NT2/D1 (cell line): ENCODE data around the gene GLO1.

Experiments used
- DNase-seq: peaks from one replicate; pipeline ENCODE4 v3.0.0-alpha.2; 2011; ENCODE audit warnings: low read depth, low spot score
- H3K27me3 ChIP-seq: 2 replicates; pipeline ENCODE4 v1.6.0; 2011; ENCODE audit warnings: mild to moderate bottlenecking; ENCODE audit not compliant: insufficient read length, insufficient read depth
- H3K36me3 ChIP-seq: 2 replicates; pipeline ENCODE4 v1.6.1; 2011; ENCODE audit warnings: mild to moderate bottlenecking, low read length, mixed read lengths; ENCODE audit not compliant: insufficient read depth, insufficient read length
- H3K4me1 ChIP-seq: 2 replicates; pipeline ENCODE4 v1.5.1; 2011; ENCODE audit not compliant: insufficient read depth, insufficient read length
- H3K4me3 ChIP-seq: 2 replicates; pipeline ENCODE4 v1.5.1; 2011; ENCODE audit warnings: low read depth; ENCODE audit not compliant: insufficient read length
- H3K9ac ChIP-seq: 2 replicates; pipeline ENCODE4 v1.6.0; 2011; ENCODE audit warnings: low read depth; ENCODE audit not compliant: insufficient read length
- H3K9me3 ChIP-seq: 2 replicates; pipeline ENCODE4 v1.5.1; 2011; ENCODE audit warnings: mild to moderate bottlenecking, low read length; ENCODE audit not compliant: insufficient read depth
- SUZ12 ChIP-seq: IDR thresholded peaks from 2 replicates; pipeline ENCODE4 v1.6.1; 2011; ENCODE audit not compliant: insufficient read length, insufficient read depth; ENCODE audit errors: extremely low read depth
- YY1 ChIP-seq: IDR thresholded peaks from 2 replicates; pipeline ENCODE4 v1.6.1; 2011; ENCODE audit not compliant: insufficient read length, insufficient read depth
- ZNF274 ChIP-seq: IDR thresholded peaks from 2 replicates; pipeline ENCODE4 v1.6.1; 2011; ENCODE audit warnings: mild to moderate bottlenecking, low read depth, low read length

Gene GLO1

GRCh38 chr6:38678178-38678760, 24.7 kb downstream of the GLO1 start:
- no peak for TF ChIP-seq ZNF274
- TF ChIP-seq YY1: no peak
- TF ChIP-seq SUZ12: no peak
- peaks cover 56% of the 10 kb centered on the region for H3K36me3 ChIP-seq
- no peaks in the 10 kb centered on the region for H3K4me1 ChIP-seq
- no peak overlapping the region for H3K9ac ChIP-seq
- DNase-seq: no peak
- no peak overlapping the region for H3K4me3 ChIP-seq
- no peaks in the 10 kb centered on the region for H3K27me3 ChIP-seq
- no peaks in the 10 kb centered on the region for H3K9me3 ChIP-seq

GRCh38 chr6:38676974-38677544, 25.9 kb downstream of the GLO1 start:
- no peak overlapping the region for H3K4me3 ChIP-seq
- H3K27me3 ChIP-seq: no peaks in the 10 kb centered on the region
- TF ChIP-seq SUZ12: no peak
- TF ChIP-seq YY1: no peak
- TF ChIP-seq ZNF274: no peak
- no peak for DNase-seq
- no peak overlapping the region for H3K9ac ChIP-seq
- H3K9me3 ChIP-seq: no peaks in the 10 kb centered on the region
- H3K36me3 ChIP-seq: peaks cover 45% of the 10 kb centered on the region
- H3K4me1 ChIP-seq: no peaks in the 10 kb centered on the region

GRCh38 chr6:38676236-38676973, 26.5 kb downstream of the GLO1 start:
- no peaks in the 10 kb centered on the region for H3K27me3 ChIP-seq
- no peaks in the 10 kb centered on the region for H3K4me1 ChIP-seq
- H3K9ac ChIP-seq: no peak overlapping the region
- H3K36me3 ChIP-seq: peaks cover 39% of the 10 kb centered on the region
- H3K9me3 ChIP-seq: no peaks in the 10 kb centered on the region
- DNase-seq: no peak
- TF ChIP-seq YY1 (no peak), SUZ12 (no peak), ZNF274 (no peak)
- H3K4me3 ChIP-seq: no peak overlapping the region

- H3K36me3 ChIP-seq: peaks cover 28% of the 10 kb centered on the region
- H3K9ac ChIP-seq: no peak overlapping the region
- no peaks in the 10 kb centered on the region for H3K27me3 ChIP-seq
- no peak overlapping the region for H3K4me3 ChIP-seq
- TF ChIP-seq YY1: no peak
- no peak for DNase-seq
- H3K9me3 ChIP-seq: no peaks in the 10 kb centered on the region
- no peaks in the 10 kb centered on the region for H3K4me1 ChIP-seq
Observed at GRCh38 chr6:38673397-38674165, 29.4 kb downstream of the GLO1 start.

GRCh38 chr6:38671885-38672467, 31.0 kb downstream of the GLO1 start:
- Histone ChIP-seq H3K4me3 (no peak overlapping the region), H3K27me3 (no peaks in the 10 kb centered on the region), H3K4me1 (no peaks in the 10 kb centered on the region), H3K36me3 (peaks cover 15% of the 10 kb centered on the region), H3K9me3 (no peaks in the 10 kb centered on the region), H3K9ac (no peak overlapping the region)
- DNase-seq: peak; percentile 33
- no peak for TF ChIP-seq YY1
- no peak for TF ChIP-seq SUZ12
- TF ChIP-seq ZNF274: no peak

GRCh38 chr6:38658418-38659167, 44.4 kb downstream of the GLO1 start:
- TF ChIP-seq YY1 (no peak), SUZ12 (no peak), ZNF274 (no peak)
- no peaks in the 10 kb centered on the region for H3K9me3 ChIP-seq
- no peak overlapping the region for H3K9ac ChIP-seq
- no peaks in the 10 kb centered on the region for H3K36me3 ChIP-seq
- H3K4me1 ChIP-seq: no peaks in the 10 kb centered on the region
- H3K27me3 ChIP-seq: no peaks in the 10 kb centered on the region
- DNase-seq: no peak
- no peak overlapping the region for H3K4me3 ChIP-seq
